Muscle of leg (tissue), 11 donors: Measurements from ENCODE around the gene MAN2A2. TPM values are rescaled to one million over a fixed set of nuclear protein-coding genes. Genes with fewer than 3 reads are reported as not detected.
"Not testable (repeated sequence)": the region's sequence is repeated elsewhere in the genome, so short reads cannot be mapped to it uniquely, and the experiment has no call there.

Source experiments
- DNase-seq: peaks from one replicate; pipeline ENCODE4 v3.0.0; 2013
- H3K27ac ChIP-seq: one replicate; pipeline ENCODE4 v1.5.1; 2013; ENCODE audit warnings: mild to moderate bottlenecking, low read length, control low read depth
- H3K27me3 ChIP-seq: one replicate; pipeline ENCODE4 v1.6.1; 2013; ENCODE audit warnings: low read length; ENCODE audit not compliant: control insufficient read depth, insufficient read depth
- H3K36me3 ChIP-seq: one replicate; pipeline ENCODE4 v1.6.1; 2013; ENCODE audit warnings: low read length; ENCODE audit not compliant: control insufficient read depth, insufficient read depth
- H3K4me1 ChIP-seq: one replicate; pipeline ENCODE4 v1.6.1; 2013; ENCODE audit warnings: low read length; ENCODE audit not compliant: control insufficient read depth, insufficient read depth
- H3K4me3 ChIP-seq: one replicate; pipeline ENCODE4 v1.5.1; 2013; ENCODE audit warnings: low read length, control low read depth
- H3K9me3 ChIP-seq: replicated peaks from 2 replicates; pipeline ENCODE4 v1.6.1; 2013; ENCODE audit warnings: low read depth, low read length; ENCODE audit not compliant: control insufficient read depth
- WGBS: methylation state at CpG from one replicate; pipeline ENCODE4 v1.1.5; 2013; ENCODE audit warnings: missing lambda C conversion rate; ENCODE audit not compliant: insufficient coverage; 5-methylcytosine and 5-hydroxymethylcytosine counted together
- polyA plus RNA-seq, 8 donors: library from polyadenylated mRNA; unstranded; fragments of 120-200 nt; gene quantifications; one replicate each; pipeline versions ENCODE4 v1.2.1 to v1.2.3, GENCODE V29; 2013; ENCODE audit warnings: inconsistent platforms in 1 of 8, low replicate concordance in 1 of 8; ENCODE audit not compliant: insufficient read length in 8 of 8, insufficient read depth in 1 of 8
- total RNA-seq: library from RNA; stranded (reverse); fragments of 120-200 nt; gene quantifications from one replicate; pipeline ENCODE4 v1.2.4, GENCODE V29; 2013

MAN2A2 gene
- total and polyA plus RNA-seq, 9 donors = 9.2 to 40.3 (median 28.5) TPM

DNA sequence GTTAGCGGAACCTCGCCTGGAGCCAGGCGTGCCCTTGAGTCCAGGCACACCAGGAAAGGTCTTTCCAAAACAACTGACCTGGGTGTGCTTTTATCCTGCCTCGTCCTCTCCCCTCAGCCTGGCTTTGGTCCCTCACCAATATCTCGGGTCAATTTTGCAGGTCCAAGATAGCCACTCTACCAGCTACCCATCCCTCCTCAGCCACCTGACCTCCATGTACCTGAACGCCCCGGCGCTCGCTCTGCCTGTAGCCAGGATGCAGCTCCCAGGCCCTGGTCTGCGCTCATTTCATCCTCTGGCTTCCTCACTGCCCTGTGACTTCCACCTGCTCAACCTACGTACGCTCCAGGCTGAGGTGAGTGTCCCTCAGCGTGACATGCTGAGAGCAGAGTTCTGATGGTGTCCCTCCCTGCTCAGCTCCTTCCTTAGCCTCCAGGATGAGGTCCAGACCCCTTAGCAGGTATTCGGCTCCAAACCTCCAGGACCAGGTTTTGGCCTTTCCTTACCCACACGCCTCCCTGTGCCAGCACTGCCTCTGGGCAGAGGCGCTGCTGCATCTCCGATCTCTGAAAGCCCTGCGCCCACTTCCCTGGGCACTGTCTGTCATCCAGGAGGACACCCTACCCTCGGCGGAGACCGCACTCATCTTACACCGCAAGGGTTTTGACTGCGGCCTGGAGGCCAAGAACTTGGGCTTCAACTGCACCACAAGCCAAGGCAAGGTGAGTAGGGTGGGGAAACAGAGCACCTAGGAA is 15.1 kb downstream of the MAN2A2 start:
- Histone ChIP-seq H3K4me1 (peaks cover 14% of the 10 kb centered on the region), H3K27ac (no peak overlapping the region), H3K4me3 (no peak overlapping the region)

DNA sequence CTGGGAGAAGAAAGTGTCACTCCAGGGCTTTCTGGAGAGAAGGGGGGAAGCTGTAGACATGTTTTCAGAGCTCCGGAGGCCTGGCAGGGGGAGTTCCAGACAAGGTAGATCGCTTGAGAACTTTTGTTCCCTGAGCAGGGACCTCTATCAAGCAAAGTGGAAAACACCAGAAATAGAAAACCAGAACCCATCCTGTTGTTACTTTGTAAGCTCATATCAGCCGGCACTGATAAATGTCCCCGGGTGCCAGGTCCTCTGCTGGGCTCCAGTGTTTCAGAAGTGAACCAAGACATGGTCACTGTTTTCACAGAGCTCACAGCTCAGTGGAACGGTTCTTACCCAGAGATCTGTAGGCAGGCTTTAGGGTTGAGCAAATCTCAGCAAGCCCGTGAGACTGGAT is 15.7 kb downstream of the MAN2A2 start:
- Histone ChIP-seq H3K27me3 (no peaks in the 10 kb centered on the region), H3K9me3 (no peaks in the 10 kb centered on the region), H3K27ac (no peak overlapping the region), H3K4me3 (no peak overlapping the region), H3K36me3 (peaks cover 69% of the 10 kb centered on the region), H3K4me1 (peaks cover 14% of the 10 kb centered on the region)
- no peak for DNase-seq
- WGBS = 93% methylated on average over 6 of the region's 6 CpGs

More for the DNA sequence above, 15.1 kb downstream of the MAN2A2 start:
- Histone ChIP-seq H3K27me3 (no peaks in the 10 kb centered on the region), H3K36me3 (peaks cover 75% of the 10 kb centered on the region), H3K9me3 (no peaks in the 10 kb centered on the region)
- WGBS = 92% methylated on average over 20 of the region's 23 CpGs
- no peak for DNase-seq

GRCh38 chr15:90921887-90922286 is 18.8 kb downstream of the MAN2A2 start:
- Histone ChIP-seq H3K4me3 (no peak overlapping the region), H3K9me3 (no peaks in the 10 kb centered on the region), H3K27ac (no peak overlapping the region), H3K4me1 (no peaks in the 10 kb centered on the region), H3K27me3 (no peaks in the 10 kb centered on the region), H3K36me3 (peaks cover 43% of the 10 kb centered on the region)
- no CpG with 5 or more reads among the region's 4 CpGs for WGBS
- no peak for DNase-seq

- H3K4me3 ChIP-seq, H3K27ac ChIP-seq, H3K4me1 ChIP-seq, DNase-seq, H3K9me3 ChIP-seq, H3K27me3 ChIP-seq: not testable (repeated sequence)
- peaks cover 34% of the 10 kb centered on the region for H3K36me3 ChIP-seq
- 76% methylated on average over 3 of the region's 7 CpGs for WGBS
These were observed 19.7 kb downstream of the MAN2A2 start for GRCh38 chr15:90922712-90923322.

DNA sequence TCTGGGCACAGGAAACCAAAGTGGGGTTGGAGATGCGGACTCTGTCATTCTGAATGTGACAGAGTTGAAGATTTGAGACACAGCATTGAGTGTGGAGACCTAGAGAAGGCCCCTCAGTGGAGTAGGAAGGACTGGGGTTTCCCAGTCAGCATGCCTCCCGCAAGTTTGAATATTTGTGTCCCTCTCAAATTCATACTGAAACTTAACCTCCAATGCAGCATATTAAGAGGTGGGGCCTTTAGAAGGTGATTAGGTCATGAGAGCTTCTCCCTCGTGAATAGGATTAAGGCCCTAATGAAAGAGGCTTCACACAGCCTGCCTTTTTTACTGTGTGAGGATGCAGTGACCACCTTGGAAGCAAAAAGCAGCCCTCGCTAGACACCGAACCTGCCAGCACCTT is 21.3 kb downstream of the MAN2A2 start:
- Histone ChIP-seq H3K9me3 (no peaks in the 10 kb centered on the region), H3K27me3 (no peaks in the 10 kb centered on the region), H3K4me3 (no peak overlapping the region), H3K36me3 (peaks cover 19% of the 10 kb centered on the region), H3K4me1 (peaks cover 3% of the 10 kb centered on the region), H3K27ac (no peak overlapping the region)
- no CpG with 5 or more reads among the region's 5 CpGs for WGBS
- no peak for DNase-seq

- WGBS = 94% methylated on average over 6 of the region's 10 CpGs
- H3K27me3 ChIP-seq = not testable (repeated sequence)
These were observed 23.7 kb downstream of the MAN2A2 start for GRCh38 chr15:90926766-90927165.

DNA sequence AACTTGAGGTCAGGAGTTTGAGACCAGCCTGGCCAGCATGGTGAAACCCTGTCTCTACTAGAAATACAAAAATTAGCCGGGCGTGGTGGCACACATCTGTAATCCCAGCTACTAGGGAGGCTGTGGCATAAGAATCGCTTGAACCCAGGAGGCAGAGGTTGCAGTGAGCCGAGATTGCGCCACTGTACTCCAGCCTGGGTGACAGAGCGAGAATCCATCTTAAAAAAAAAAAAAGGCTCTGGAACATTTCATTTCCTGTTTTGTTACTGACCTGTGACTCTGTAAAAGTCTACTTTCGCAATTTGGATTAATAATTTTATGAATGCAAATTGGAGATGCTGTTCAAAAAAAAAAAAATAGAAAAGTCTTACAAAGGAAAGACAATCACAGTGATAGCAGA is 25.0 kb downstream of the MAN2A2 start:
- not testable (repeated sequence) for H3K4me3 ChIP-seq, H3K9me3 ChIP-seq, H3K36me3 ChIP-seq, H3K27ac ChIP-seq, DNase-seq, H3K27me3 ChIP-seq
- 89% methylated on average over 4 of the region's 7 CpGs for WGBS
- peaks cover 29% of the 10 kb centered on the region for H3K4me1 ChIP-seq

More at GRCh38 chr15:90926766-90927165, 23.7 kb downstream of the MAN2A2 start:
- not testable (repeated sequence) for DNase-seq, H3K27ac ChIP-seq, H3K4me3 ChIP-seq, H3K36me3 ChIP-seq, H3K9me3 ChIP-seq
- H3K4me1 ChIP-seq = peaks cover 18% of the 10 kb centered on the region

DNA sequence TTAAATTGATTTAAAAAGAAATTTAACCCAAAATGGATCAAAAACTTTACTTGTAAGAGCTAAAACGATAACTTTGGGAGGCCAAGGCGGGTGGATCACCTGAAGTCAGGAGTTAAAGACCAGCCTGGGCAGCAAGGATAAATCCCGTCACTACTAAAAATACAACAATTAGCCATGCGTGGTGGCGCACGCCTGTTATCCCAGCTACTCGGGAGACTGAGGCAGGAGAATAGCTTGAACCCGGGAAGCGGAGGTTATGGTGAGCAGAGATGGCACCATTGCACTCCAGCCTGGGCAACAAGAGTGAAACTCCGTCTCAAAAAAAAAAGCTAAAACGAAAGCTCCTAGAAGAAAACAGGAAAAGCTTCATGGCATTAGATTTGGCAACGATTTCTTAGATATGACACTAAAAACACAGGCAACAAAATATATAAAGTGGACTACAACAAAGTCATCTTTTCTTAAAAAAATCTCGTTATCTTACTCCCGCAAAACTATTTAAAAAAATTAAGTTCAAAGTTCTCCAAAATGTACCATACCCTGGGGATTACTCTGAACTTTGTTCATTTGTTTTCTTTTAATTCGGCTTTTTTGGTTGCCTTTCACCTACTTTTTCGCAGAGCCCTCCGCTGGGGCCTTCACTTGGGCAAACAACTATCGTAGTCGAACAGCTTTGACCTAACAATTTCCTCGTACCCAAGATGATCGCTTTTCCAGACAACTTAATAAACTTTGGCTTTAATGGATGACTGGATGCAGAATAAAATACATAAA is 26.3 kb downstream of the MAN2A2 start:
- WGBS = 53% methylated on average over 12 of the region's 21 CpGs
- Histone ChIP-seq H3K4me1 (peaks cover 36% of the 10 kb centered on the region), H3K36me3 (no peaks in the 10 kb centered on the region), H3K27me3 (no peaks in the 10 kb centered on the region), H3K9me3 (no peaks in the 10 kb centered on the region), H3K27ac (peak overlapping the region; percentile 93), H3K4me3 (peak overlapping the region; percentile 64)
- DNase-seq = no peak

DNA sequence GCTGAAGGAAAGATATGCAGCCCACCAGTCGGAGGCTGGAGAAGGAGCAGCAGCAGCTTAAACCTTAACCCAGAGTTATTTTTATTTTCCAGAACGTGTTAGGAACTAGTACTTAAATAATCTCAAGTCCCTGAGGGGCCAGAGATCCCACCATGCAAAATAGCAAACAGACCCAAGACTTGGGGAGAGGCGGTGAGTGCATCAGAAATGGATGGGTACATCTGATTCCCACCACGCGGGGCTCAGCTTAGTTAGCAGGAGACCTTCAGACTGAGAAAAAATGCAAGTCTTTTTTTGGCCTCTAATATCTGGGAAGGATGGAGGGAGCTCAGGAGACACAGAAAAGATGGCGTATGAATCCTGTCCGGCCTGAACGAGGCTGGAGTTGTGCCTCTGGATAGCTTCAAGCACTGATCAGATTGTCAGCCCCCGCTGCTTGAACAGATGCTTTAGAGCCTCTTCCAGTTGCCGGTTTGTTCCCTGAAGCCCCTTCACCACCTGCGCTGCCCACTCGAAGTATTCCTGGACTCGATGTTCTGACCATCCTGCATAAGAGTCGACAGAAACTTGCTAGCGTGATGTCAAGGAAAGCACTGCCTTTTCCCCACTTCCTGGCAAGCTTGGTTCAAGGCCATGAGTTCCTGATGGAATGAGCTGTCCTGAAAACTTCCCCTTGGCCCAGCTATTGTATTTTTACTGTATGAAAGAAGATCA is 27.9 kb downstream of the MAN2A2 start:
- Histone ChIP-seq H3K9me3 (no peaks in the 10 kb centered on the region), H3K27me3 (no peaks in the 10 kb centered on the region), H3K36me3 (no peaks in the 10 kb centered on the region), H3K4me1 (peaks cover 46% of the 10 kb centered on the region), H3K4me3 (peak overlapping the region; percentile 64), H3K27ac (peak overlapping the region; percentile 93)
- WGBS = 67% methylated on average over 13 of the region's 15 CpGs
- DNase-seq = peak; percentile 36

GRCh38 chr15:90931575-90931827 is 28.4 kb downstream of the MAN2A2 start:
- Histone ChIP-seq H3K4me1 (peaks cover 51% of the 10 kb centered on the region), H3K27me3 (no peaks in the 10 kb centered on the region), H3K27ac (peak overlapping the region; percentile 93), H3K9me3 (no peaks in the 10 kb centered on the region), H3K36me3 (peaks cover 5% of the 10 kb centered on the region), H3K4me3 (peak overlapping the region; percentile 83)
- DNase-seq = no peak
- 44% methylated on average over 6 of the region's 6 CpGs for WGBS
